Stimulated activated CD4-positive, alpha-beta T cell treated with anti-CD3 and anti-CD28 coated beads, TNF-alpha, amount 100 ng/mL, for 4 hours (primary cell): Measurements from ENCODE around the gene NFKBIA.
"Not testable (repeated sequence)": the region's sequence is repeated elsewhere in the genome, so short reads cannot be mapped to it uniquely, and the experiment has no call there.

Experiments used
- DNase-seq, 3 experiments: peaks; one replicate each; pipeline ENCODE4 v3.0.0-alpha.2; 2020; ENCODE audit warnings: low read depth in 3 of 3

Gene NFKBIA, protein sequence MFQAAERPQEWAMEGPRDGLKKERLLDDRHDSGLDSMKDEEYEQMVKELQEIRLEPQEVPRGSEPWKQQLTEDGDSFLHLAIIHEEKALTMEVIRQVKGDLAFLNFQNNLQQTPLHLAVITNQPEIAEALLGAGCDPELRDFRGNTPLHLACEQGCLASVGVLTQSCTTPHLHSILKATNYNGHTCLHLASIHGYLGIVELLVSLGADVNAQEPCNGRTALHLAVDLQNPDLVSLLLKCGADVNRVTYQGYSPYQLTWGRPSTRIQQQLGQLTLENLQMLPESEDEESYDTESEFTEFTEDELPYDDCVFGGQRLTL

DNA sequence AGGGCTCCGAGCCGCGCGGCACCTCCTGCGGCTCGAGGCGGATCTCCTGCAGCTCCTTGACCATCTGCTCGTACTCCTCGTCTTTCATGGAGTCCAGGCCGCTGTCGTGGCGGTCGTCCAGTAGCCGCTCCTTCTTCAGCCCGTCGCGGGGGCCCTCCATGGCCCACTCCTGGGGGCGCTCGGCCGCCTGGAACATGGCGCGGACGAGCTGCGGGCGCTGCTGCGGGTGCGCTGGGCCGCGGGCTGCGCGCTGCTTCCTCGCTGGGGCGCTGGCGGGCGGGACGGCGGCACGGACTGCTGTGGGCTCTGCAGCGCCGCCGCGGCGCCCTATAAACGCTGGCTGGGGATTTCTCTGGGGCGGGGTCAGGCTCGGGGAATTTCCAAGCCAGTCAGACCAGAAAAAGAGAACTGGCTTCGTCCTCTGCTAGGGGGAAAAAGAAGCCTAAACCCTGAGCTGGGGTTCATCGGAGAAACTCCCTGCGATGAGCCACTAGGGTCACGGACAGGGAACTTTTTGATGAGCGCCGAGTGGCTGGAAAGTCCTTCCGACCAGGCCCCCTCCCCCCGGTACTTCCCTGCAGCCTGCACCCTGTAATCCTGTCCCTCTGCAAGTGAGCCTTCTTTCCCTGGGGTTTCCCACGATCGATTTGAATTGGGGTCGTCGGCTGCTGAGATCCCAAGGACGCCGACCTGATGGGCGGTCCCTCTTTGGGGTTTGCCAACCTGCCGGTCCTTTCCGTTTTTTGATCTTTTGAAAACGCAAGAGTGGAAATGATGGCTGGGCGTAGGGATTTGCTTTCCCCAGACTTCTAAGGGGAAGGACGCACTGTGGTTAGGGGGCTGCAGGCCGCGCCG is at the start of gene NFKBIA:
Gene NFKBIA (minus strand): TSS at position 301 of the 855 bp plus-strand sequence. CDS start 105 bp downstream, at position 196.
- DNase-seq = peak; percentile 91 to 94 (median 93)

DNA sequence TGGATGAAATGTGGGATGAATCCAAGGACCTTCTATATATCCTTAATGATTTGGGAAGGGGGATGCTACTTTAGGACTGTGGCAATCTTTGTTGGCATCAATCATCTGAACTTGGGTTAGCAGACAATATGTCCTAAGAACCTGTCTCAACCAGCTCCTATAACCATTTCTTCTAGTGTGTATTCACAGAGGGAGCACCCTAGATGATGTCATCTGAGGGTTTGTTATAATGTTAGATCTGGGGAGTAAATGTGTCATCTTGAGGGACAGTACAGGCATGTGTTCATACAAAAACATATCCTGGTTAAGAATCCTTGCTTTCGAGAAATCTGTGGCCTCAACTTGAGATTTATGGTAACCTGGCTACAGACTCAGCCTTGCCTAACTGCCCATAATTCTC is 41.9 kb upstream of the NFKBIA start:
- no peak for DNase-seq

DNA sequence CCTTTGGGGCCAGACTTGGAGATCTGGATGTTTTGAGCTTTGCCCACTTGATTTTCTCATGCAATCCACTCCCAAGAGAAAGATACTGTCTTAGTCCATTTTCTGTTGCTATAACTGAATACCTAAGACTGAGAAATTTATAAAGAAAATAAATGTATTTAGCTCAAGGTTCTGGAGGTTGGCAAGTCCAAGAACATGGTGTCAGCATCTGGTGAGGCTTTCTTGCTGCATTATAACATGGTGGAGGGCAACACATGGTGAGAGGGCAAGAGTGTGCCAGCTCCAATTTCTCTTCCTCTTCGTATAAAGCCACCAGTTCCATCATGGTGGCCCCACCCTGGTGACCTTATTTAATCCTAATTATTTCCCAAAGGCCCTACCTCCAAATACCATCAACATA is 39.6 kb upstream of the NFKBIA start:
- DNase-seq = no peak

DNA sequence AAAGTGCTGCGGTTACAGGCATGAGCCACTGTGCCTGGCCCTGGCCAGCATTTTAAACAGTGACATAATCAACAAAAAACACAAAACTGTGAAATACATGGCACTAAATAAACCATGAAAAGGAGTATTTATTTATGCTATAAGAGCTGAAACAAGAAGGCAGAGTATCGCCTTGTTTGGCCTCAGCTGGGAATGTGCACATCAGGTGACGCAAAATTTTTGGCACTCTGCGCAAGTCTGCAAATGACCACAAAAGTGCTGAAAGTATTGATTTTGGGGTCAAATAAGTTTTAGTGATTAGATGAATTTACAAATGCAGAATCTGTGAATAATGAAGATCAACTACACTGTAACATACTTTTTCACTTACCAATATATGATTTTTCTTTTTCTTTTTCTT is 36.6 kb upstream of the NFKBIA start:
- no peak for DNase-seq

DNA sequence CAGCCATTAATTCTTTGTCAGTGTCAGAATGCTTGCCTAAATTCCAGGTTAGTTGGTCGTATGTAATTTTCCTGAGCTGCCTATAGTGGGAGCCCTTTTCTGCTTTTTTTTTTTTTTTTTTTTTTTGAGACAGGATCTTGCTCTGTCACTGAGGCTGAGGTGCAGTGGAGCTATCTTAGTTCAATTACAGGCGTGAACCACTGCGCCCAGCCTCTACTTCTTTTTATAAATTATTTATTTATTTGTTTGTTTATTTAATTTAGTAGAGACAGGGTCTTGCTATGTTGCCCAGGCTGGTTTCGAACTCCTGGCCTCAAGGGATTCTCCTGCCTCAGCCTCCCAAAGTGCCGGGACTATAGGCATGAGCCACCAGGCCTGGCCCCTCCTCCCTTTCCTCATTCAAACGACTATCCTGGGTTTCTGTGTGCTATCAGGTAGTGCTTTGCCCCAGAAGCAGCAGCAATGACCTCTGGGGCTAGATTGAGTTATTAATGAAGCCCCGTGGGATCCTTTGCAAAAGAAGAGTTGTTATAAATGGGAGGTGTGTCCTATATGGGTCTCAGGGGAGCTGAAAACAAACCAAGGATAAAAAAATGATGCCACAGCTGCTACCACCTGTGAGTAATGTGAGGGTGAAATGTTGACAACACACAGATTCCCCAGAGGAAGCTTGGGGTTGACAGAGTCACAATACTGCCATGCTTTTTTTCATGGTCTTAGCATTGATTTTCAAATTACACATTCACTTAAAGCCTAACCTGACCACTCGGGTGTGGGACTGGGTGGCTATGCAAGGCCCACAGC is 34.6 kb upstream of the NFKBIA start:
- no peak for DNase-seq

DNA sequence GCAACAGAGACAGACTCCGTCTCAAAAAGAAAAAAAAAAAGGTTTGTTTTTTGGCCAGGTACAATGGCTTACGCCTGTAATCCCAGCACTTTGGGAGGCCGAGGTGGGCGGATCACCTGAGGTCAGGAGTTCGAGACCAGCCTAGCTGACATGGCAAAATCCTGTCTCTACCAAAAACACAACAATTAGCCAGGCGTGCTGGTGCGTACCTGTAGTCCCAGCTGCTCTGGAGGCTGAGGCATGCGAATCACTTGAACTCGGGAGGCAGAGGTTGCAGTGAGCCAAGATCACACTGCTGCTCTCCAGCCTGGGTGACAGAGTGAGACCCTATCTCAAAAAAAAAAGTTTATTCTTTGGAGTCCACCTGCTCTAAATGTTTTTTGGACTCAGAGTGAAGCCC is 33.9 kb upstream of the NFKBIA start:
- not testable (repeated sequence) for DNase-seq

DNA sequence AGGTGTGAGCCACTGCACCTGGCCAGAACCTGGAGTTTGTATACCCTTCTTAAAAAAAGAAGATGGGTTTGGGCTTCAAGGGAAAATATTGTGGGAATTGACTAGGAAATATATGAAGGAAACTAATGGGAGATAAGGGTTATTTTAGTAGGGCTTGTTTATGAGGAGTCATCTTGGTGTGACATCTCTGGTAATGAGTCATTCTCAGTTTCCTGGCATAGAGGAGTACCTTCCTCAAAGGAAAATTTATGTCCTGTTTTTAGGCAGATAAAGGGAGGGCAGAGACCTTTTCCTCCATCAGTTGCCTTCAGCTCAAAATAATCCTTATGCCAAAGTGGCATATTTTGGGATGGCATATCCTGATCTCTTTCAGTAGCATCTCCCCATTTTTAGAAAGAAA is 30.6 kb upstream of the NFKBIA start:
- DNase-seq = no peak

DNA sequence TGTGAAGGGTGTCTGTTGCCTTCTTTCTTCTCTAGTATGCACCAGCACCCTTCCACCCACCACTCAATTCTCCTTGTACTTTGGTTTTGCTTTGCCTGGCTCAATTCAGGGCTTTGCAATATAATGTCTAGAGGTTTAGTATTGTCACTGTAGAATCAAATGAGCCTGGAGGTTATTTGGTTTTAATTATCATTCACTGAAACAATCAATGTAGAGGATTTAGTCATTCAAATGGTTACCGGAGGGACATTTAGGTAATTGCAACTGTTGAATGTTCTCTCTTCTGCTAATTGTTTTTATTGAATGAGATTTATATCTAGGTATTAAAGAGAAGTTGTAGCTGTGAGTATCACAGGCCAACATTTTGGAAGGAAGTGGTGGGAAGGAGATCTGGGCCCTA is 29.3 kb upstream of the NFKBIA start:
- no peak for DNase-seq

DNA sequence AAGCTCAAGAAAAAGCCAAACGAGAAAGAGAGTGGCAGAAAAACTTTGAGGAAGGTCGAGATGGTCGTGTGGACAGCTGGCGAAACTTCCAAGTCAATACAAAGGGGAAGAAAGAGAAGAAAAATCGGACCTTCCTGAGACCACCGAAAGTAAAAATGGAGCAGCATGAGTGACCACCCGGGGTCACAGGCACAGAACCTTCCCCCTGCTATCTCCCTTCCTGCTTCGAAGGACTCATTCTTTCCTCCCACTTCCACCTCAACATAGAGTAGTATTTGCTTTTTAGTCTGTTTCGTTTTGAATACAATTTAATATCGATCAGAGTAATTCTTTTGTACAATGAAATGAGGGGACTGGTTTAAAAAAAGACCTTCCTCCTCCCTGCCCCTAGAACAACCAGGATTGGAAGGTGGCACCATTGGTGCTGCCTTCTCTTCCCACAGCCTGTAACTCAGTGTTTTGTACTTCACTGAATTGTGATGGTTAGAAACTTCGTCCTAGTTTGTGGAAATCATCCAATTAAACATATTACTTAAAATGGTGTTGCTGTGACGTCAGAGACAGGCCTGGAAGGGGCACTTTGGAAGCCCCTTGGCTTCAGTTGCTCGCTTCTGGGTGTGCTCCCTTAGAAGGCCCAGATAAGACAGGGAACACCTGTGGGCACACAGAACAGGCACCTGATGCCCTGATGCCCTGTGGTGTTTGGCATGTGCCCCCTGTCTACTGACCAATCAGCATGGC is 26.1 kb upstream of the NFKBIA start:
- DNase-seq = no peak

DNA sequence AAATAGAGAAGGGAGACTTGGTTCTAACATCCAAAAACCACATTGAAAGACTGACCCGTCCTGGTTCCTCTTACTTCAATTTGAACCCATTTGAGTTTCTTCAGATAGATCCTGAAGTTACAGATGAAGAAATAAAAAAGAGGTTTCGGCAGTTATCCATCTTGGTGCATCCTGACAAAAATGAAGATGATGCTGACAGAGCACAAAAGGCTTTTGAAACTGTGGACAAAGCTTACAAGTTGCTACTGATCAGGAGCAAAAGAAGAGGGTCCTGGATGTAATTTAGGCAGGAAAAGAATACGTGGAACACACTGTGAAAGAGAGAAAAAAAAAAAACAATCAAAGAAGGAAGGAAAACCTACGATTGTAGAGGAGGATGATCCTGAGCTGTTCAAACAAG is 25.4 kb upstream of the NFKBIA start:
- DNase-seq = no peak

DNA sequence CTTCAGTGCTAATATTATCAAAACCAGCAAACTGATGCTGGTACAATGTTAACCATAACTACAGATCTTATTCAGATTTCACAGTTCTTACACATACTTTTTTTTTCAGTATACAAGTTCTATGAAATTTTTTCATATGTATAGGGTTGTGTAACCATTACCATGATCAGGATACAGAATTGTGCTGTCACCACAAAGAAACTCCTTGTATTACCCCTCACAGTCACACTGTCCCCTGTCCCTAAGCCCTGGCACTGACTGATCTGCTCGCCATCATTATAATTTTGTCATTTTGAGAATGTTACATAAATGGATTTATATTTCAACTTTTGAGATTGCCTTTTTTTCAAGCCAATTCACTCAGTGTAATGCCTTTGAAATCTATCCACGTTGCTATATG is 21.3 kb upstream of the NFKBIA start:
- no peak for DNase-seq

DNA sequence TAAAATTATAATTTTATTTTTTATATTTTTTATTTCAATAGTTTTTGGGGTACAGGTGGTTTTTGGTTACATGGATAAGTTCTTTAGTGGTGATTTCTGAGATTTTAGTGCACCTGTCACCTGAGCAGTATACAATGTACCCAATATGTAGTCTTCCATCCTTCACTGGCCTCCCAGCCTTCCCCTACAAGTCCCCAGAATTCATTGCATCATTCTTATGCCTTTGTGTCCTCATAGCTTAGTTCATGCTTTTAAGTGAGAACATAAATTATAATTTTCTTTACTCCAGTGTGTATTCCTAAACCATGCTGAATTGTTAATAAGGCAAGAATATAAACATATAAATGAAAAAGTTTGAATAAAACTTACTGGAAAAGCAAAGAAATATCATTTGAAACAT is 19.1 kb upstream of the NFKBIA start:
- DNase-seq = no peak

DNA sequence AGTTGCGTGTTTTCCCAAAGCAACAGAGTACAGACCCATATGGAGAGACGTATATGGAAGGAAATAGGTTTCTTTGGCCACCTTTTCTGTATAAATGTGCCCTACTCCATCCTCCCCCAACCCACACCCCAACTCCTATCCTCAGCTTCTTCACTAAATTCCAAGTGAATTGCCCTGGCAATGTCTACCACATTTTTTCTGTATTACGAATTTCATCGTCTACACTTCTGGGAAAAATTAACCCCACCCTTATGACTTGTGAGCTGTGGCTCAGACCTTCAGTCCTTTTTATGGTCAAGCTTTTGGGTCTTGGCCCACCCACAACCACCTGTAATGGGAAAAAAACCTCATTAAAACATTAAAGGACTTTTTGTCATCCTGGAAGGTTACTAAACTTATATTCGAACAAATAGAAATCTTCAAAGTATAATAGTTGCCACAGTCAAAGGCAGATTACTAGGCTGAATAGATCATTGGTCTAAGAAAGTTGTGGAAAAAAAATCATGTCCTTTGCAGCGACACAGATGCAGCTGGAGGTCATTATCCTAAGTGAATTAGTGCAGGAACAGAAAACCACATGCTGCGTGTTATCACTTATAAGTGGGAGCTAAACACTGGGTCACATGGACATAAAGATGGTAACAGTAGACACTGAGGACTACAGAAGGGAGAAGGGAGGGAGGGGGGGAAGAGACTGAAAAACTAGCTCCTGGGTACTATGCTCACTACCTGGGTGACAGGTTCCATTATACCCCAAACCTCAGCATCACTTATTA is 15.7 kb upstream of the NFKBIA start:
- DNase-seq = no peak

DNA sequence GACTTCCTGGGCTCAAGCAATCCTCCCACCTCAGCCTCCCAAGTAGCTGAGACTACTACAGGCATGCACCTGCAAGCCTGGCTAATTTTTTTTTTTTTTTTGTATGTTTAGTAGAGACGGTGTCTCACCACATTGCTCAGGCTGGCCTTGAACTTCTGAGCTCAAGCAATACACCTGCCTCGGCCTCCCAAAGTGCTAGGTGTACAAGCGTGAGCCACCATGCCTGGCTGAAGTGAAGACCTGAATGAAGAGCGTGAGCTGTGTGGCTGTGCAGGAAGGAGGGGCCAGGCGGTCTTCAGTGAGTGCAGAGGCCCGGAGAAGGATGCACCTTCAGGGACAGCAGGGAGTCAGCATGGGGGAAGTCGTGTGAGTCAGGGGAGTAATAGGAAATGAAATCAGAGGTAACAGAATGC is 14.9 kb upstream of the NFKBIA start:
- DNase-seq = no peak

DNA sequence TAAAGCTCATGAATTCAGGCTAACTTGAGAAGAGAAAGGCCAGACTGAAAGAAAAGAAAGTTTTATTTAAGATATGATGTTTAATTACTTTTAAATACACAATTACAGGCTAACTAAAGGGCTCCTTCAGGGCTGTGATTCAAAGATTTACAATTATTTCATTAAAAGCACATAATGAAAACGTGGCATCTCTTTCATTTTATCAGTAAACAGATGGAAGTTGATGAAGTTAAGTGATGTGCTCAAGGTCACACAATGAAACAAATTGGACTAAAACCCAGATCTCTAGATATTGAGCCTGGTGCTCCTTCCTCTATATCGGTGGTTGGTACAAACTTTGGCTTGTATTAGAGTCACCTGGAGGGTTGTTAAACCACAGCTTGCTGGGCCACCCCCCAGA is 13.5 kb upstream of the NFKBIA start:
- DNase-seq = no peak

DNA sequence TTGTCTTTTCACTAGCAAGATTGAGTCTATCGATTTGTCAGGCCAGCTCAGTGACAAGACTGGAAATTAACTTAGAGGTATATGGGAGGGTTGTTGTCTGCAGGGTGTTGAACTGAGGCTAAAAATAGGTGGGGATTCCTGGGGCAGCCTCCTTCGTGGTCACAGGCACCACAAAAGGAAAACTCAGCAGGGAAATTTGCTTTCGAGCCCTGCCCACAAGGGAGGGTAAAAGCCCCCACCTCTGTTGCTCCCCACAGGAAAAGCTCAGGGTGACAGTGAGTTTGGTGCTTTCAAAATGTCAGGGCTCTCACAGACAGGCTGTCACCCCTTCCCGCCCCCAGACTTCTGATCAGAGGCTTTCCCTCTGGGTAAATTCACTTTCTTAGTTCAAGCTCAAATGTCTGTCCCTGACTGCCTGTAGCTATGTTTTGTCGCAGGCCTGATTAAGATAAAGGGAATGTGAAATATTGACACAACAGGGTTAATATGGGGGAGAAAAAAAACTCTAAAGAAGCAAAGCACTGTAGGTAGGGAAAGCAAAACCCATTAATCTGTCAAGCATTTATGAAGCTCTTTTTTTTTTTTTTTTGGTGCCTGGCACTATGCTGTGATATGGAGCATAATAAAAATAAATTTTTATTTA is 11.7 kb upstream of the NFKBIA start:
- DNase-seq = peak; percentile 42 to 66 (median 59)

DNA sequence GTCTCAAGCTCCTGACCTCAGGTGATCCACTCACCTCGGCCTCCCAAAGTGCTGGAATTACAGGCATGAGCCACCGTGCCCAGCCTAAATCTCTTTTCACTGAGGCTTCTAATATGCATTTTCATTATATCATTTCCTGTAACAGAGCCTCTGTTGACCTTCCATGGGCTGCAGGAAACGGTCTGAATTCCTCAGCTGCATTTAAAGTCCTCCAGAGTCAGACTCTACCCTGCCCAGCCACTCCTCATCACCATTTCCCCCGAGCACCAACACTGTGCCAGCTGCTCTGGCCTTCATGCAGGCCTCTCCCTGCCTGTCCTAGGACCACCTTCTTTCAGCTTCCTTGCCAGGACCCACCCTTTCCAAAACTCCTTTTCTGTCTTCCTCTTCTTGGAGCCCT is 9.8 kb upstream of the NFKBIA start:
- DNase-seq = no peak

DNA sequence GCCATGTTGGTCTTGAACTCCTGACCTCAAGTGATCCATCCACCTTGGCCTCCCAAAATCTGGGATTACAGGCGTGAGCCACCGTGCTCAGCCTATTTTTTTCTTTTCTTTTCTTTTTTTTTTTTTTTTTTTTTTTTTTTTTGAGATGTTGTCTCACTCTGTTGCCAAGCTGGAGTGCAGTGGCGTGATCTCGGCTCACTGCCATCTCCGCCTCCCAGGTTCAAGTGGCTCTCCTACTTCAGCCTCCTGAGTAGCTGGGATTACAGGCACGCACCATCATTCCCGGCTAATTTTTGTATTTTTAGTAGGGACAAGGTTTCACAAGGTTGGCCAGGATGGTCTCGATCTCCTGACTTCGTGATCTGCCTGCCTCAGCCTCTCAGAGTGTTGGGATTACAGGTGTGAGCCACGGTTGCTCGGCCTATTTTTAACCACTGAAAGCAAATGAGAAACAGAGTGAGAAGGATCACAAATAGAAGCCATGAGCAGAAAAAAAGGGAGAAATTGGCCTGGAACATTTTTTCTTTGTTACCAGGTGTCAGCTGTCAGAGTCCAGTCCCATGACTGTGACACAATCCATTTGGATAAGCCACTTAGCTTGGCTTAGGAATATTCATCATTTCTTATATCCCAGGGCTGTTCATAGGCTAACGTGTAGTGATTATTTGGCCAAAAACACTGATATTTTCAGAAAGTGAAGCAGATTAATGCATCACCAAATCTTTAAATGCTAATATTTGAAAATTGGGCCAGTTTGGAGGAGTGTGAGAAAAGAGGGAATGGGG is 7.9 kb upstream of the NFKBIA start:
- DNase-seq = no peak

DNA sequence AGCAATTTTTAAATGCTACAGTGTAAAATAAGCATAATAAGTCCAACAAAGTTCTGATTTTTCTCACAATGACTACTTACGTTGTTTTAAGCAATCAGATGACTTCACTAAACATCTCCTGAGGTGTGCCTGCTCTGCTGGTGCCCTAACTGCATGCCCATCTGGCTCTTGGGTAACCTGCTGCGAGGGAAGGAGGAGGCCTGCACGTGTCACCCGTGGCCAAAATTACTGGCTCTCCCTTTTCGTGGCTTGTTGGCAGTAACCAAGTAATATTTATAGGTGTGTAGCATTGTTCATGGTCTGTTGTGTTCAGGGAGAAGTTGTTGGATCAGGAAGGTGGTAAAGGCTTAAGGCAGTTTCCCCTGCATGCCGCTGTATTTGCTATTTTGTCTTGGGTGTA is 6.3 kb upstream of the NFKBIA start:
- DNase-seq = no peak

DNA sequence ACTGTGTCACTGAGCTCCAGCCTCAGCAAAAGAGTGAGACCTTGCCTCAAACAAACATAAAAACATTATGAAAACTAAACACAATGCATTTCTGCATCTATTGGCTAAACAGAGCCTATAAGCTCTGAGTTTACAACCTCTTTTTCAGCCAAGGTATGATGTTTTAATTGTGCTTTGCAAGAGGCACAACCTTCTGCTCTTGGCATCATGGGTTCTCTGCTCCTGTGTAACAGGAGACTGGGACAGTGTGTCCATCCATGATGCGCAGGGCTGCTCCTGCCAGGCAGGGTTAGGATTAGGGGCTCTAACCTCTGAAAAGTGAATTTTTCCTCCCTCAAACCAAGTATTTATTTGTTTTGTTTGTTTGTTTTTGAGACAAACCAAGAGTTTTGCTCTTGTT is 5.0 kb upstream of the NFKBIA start:
- no peak for DNase-seq
